OCI-LY3 (cell line): ENCODE data around the gene MPZ.

Source experiments
- CTCF ChIP-seq: fragments of 200-600, 300-600 bp; sonication (generic); IDR thresholded peaks from 2 replicates; pipeline ENCODE4 v1.5.1; 2014; ENCODE audit warnings: antibody characterized with exemption, low read length, low read depth
- EZH2phosphoT487 ChIP-seq: fragments of 200-600 bp; shearing (Covaris generic); IDR thresholded peaks from 2 replicates; pipeline ENCODE4 v1.6.1; 2018; ENCODE audit warnings: antibody characterized with exemption, mixed run types, low read depth

- no peak for TF ChIP-seq CTCF
- TF ChIP-seq EZH2phosphoT487: no peak
Measured at GRCh38 chr1:161297415-161297814, 12.4 kb downstream of the MPZ start.
